Mucosa of descending colon (tissue), 3 donors: ENCODE measurements around the gene SLC2A13. TPM values are rescaled to one million over a fixed set of nuclear protein-coding genes. Genes with fewer than 3 reads are reported as not detected.

ENCODE experiments used
- ATAC-seq: fragments of 200-7000 bp; cut with Tn5 transposase; one replicate; pipeline ENCODE4 v1.9.1; 2020; ENCODE audit warnings: mild to moderate bottlenecking, moderate library complexity
- DNase-seq, 3 donors: peaks; one replicate each; pipeline ENCODE4 v3.0.0-alpha.2; 2020
- H3K36me3 ChIP-seq: fragments of 200-600 bp; one replicate; pipeline ENCODE4 v1.8.0; 2021; ENCODE audit warnings: low read depth, mild to moderate bottlenecking
- H3K4me1 ChIP-seq: fragments of 200-600 bp; one replicate; pipeline ENCODE4 v1.8.0; 2021; ENCODE audit warnings: low read depth, mild to moderate bottlenecking
- H3K4me3 ChIP-seq: fragments of 200-600 bp; one replicate; pipeline ENCODE4 v1.8.0; 2021; ENCODE audit warnings: mild to moderate bottlenecking
- H3K9me3 ChIP-seq: fragments of 200-600 bp; one replicate; pipeline ENCODE4 v1.8.0; 2021; ENCODE audit warnings: mild to moderate bottlenecking
- intact Hi-C, 2 donors: fragments of 100-400 bp; cut with DNase I in 1 of 2; cut with micrococcal nuclease in 1 of 2; formaldehyde crosslinking; loops; one replicate each; pipeline versions ENCODE4 v1.11.0 to v1.11.1; 2022; cut with DNase I, micrococcal nuclease
- total RNA-seq, 3 donors: library from RNA; stranded (reverse); fragmentation: NEBNext Ultra II Directional in 2 of 3; extraction: Animal tissue kit (Norgen Biotek cat#: 25700) in 2 of 3; gene quantifications; one replicate each; pipeline versions ENCODE4 v1.2.1 to v1.2.4, GENCODE V29; 2021 to 2023
- TF ChIP-seq, protein P1 (sequence below): fragments of 200-600 bp; IDR thresholded peaks from one replicate; pipeline ENCODE4 v1.8.0; 2022; ENCODE audit warnings: antibody characterized with exemption, mild to moderate bottlenecking
- donor health status: DM: no; HTN: no; CAD: no; lungs with moderate emphysema.
- donor health status: DM: no; HTN: no; CAD: no.
- donor health status: DM: no; HTN: yes; CAD: no.

Gene SLC2A13
- total RNA-seq, 3 donors from 2014 or later, result 25.0 to 41.8 (median 34.1) TPM

GRCh38 chr12:40146800-40147797, 41.2 kb upstream of the SLC2A13 start:
- no peaks in the 10 kb centered on the region for H3K36me3 ChIP-seq
- H3K9me3 ChIP-seq, result no peaks in the 10 kb centered on the region
- intact Hi-C loops, result no loop called here
- no peaks in the 10 kb centered on the region for H3K4me1 ChIP-seq
- TF ChIP-seq, protein P1, sequence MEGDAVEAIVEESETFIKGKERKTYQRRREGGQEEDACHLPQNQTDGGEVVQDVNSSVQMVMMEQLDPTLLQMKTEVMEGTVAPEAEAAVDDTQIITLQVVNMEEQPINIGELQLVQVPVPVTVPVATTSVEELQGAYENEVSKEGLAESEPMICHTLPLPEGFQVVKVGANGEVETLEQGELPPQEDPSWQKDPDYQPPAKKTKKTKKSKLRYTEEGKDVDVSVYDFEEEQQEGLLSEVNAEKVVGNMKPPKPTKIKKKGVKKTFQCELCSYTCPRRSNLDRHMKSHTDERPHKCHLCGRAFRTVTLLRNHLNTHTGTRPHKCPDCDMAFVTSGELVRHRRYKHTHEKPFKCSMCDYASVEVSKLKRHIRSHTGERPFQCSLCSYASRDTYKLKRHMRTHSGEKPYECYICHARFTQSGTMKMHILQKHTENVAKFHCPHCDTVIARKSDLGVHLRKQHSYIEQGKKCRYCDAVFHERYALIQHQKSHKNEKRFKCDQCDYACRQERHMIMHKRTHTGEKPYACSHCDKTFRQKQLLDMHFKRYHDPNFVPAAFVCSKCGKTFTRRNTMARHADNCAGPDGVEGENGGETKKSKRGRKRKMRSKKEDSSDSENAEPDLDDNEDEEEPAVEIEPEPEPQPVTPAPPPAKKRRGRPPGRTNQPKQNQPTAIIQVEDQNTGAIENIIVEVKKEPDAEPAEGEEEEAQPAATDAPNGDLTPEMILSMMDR, result no peak
- H3K4me3 ChIP-seq, result no peak overlapping the region
- no peak for DNase-seq
- ATAC-seq, result no peak

DNA sequence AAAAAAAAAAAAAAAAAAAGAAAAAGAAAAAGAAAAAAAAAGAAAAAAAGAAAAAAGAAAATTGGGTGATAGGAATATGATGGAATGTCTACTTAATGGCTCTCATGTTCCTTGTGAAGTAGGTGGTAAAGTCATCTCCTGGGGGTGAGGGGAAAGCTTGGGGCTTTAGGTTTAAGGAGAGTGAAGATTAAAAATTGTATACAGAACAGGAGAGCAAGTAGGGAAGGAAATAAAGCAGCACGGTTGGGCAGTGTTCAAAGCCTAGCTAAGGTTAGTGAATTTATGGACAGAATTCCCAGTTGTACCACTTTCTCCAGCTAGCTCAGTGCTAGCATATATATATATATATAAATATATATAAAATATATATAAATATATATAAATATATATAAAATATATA, 40.0 kb upstream of the SLC2A13 start:
- no peak for ATAC-seq
- H3K4me3 ChIP-seq, result no peak overlapping the region
- H3K36me3 ChIP-seq, result no peaks in the 10 kb centered on the region
- TF ChIP-seq, protein P1, result no peak
- intact Hi-C loops, result no loop called here
- H3K9me3 ChIP-seq, result no peaks in the 10 kb centered on the region
- no peaks in the 10 kb centered on the region for H3K4me1 ChIP-seq
- DNase-seq, result no peak

DNA sequence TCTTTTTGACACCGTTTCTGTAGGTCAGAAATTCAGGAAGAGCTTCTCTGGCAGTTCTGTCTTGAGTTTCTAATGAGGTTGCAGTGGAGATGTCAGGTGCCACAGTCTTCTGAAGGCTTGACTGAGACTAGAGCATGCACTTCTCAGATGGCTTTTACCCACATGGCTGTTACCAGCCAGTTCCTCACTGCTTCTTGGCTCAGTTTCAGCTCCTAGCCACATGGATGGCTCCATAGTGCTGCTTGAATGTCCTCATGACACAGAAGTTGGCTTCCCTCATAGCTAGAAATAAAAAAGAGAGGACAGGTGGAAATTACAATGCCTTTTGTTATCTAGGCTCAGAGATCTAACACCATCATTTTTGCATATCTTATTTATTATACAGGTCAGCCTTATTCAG, 38.1 kb upstream of the SLC2A13 start:
- intact Hi-C loops, result no loop called here
- no peaks in the 10 kb centered on the region for H3K9me3 ChIP-seq
- TF ChIP-seq, protein P1, result no peak
- no peak for DNase-seq
- no peaks in the 10 kb centered on the region for H3K4me1 ChIP-seq
- ATAC-seq, result no peak
- H3K4me3 ChIP-seq, result no peak overlapping the region
- no peaks in the 10 kb centered on the region for H3K36me3 ChIP-seq

DNA sequence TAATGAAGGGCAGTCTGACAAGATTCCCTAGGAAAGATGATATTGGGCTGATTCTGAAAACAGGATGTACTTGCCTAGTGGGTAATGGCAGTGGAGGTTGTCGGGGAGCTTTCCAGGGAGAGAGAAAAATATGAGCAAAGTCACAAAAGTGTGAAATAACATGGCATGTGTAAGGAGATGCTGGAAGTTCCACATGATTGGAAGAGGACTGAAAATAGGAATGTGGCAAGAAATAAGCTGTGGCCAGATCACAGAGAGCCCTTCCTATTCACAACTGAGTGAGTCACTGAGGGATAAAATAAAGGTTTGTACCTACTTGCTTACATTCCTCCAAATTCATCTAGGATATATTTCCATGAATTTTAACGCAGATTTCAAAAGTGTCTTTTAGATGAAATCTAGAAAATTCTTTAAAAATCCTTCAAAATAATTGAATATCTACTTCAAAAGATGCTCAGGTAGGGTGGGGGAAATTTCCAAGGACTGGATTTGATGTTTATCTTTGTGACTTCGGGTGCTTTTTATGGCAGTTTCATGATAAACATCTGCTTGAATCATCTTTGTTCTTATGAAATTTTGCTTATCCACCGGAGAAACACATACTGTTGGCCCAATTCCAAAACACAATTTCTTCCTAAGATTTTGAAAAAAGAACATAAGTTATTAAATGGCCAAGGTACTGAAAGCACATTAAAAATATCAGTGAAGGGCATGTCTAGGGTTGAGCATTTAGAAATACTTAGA, 36.3 kb upstream of the SLC2A13 start:
- ATAC-seq (no peak), DNase-seq (no peak)
- TF ChIP-seq, protein P1, result no peak
- H3K4me3 ChIP-seq, result no peak overlapping the region
- H3K9me3 ChIP-seq, result no peaks in the 10 kb centered on the region
- no peaks in the 10 kb centered on the region for H3K4me1 ChIP-seq
- intact Hi-C loops, result no loop called here
- no peaks in the 10 kb centered on the region for H3K36me3 ChIP-seq

DNA sequence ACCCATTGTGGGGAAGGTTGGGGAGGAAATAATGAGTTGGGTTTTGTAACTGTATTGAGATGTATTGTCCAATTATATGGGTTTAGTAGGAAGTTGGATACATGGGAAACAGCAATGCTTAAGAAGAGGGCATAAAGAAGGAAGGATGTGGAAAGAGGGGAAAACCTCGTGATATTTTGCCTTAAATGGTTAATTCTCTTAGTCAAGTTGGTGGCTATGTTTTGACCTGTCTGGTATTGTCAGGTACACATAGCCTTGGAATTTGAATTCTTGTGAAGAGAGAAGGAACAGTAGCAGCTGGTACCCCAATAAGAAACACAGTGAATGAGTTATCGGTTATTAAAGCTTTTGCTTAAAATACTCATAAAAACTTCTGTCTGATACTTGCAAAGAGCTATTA, 32.6 kb upstream of the SLC2A13 start:
- TF ChIP-seq, protein P1, result no peak
- Histone ChIP-seq H3K9me3 (no peaks in the 10 kb centered on the region), H3K4me1 (no peaks in the 10 kb centered on the region), H3K36me3 (no peaks in the 10 kb centered on the region), H3K4me3 (no peak overlapping the region)
- intact Hi-C loops, result no loop called here
- DNase-seq, result no peak
- ATAC-seq, result no peak
